HEK293 (cell line): ENCODE measurements around the gene FKRP.

Source experiments
- CTCF ChIA-PET: fragments of 350-600 bp; formaldehyde crosslinking; extraction: SDS; loops from one replicate; lab custom pipeline; 2021; ENCODE audit warnings: antibody characterized with exemption; lab: Yijun Ruan, JAX
- POLR2A ChIA-PET: fragments of 300-600 bp; formaldehyde crosslinking; extraction: SDS; loops from one replicate; lab custom pipeline; 2020; ENCODE audit warnings: antibody characterized with exemption, inconsistent platforms; lab: Yijun Ruan, JAX
- H3K27ac ChIP-seq: fragments of 200-500 bp; sonication (Bioruptor generic); 2 replicates; pipeline ENCODE4 v1.5.1; 2014; ENCODE audit warnings: low read depth, low read length, control low read depth, inconsistent platforms; ENCODE audit errors: extremely low read depth
- H3K36me3 ChIP-seq, 2 experiments: fragments of 200-500 bp in 1 of 2; sonication (Bioruptor generic) in 1 of 2; 1 replicate in 1 of 2; 2 replicates in 1 of 2; pipeline ENCODE4 v1.5.1; 2014 to 2017; ENCODE audit warnings: inconsistent platforms in 2 of 2, low read length in 2 of 2; ENCODE audit not compliant: control insufficient read depth in 2 of 2, insufficient read depth in 1 of 2
- H3K4me1 ChIP-seq: fragments of 200-500 bp; sonication (Bioruptor generic); 2 replicates; pipeline ENCODE4 v1.5.1; 2014; ENCODE audit warnings: mild to moderate bottlenecking, low read length, inconsistent platforms; ENCODE audit not compliant: control insufficient read depth, insufficient read depth
- H3K4me3 ChIP-seq: 2 replicates; pipeline ENCODE4 v1.5.1; 2011; ENCODE audit warnings: low read depth, mild to moderate bottlenecking, control low read depth, low read length, moderate library complexity
- H3K9me3 ChIP-seq: fragments of 200-500 bp; sonication (Bioruptor generic); 2 replicates; pipeline ENCODE4 v1.5.1; 2014; ENCODE audit warnings: low read depth, low read length, inconsistent platforms; ENCODE audit not compliant: control insufficient read depth, insufficient read depth
- BCL11B ChIP-seq: fragments of 450-650 bp; formaldehyde crosslinking; IDR thresholded peaks from 2 replicates; pipeline ENCODE4 v1.5.1; 2016; ENCODE audit warnings: low read depth, missing biosample characterization, missing genetic modification characterization
- GLIS1 ChIP-seq: fragments of 450-650 bp; formaldehyde crosslinking; IDR thresholded peaks from 2 replicates; pipeline ENCODE4 v1.5.1; 2016; ENCODE audit warnings: missing biosample characterization, missing genetic modification characterization
- SCRT1 ChIP-seq: fragments of 450-650 bp; formaldehyde crosslinking; IDR thresholded peaks from 2 replicates; pipeline ENCODE4 v1.5.1; 2016; ENCODE audit warnings: missing biosample characterization, missing genetic modification characterization, borderline replicate concordance
- SP7 ChIP-seq: fragments of 450-650 bp; formaldehyde crosslinking; IDR thresholded peaks from 2 replicates; pipeline ENCODE4 v1.5.1; 2016; ENCODE audit warnings: missing biosample characterization, missing genetic modification characterization
- ZFP37 ChIP-seq: fragments of 450-650 bp; formaldehyde crosslinking; IDR thresholded peaks from 2 replicates; pipeline ENCODE4 v1.5.1; 2016; ENCODE audit warnings: missing biosample characterization, missing genetic modification characterization
- ZNF2 ChIP-seq: fragments of 450-650 bp; formaldehyde crosslinking; IDR thresholded peaks from 2 replicates; pipeline ENCODE4 v1.5.1; 2016; ENCODE audit warnings: missing biosample characterization, missing genetic modification characterization
- ZNF311 ChIP-seq: fragments of 450-650 bp; formaldehyde crosslinking; IDR thresholded peaks from 2 replicates; pipeline ENCODE4 v1.5.1; 2017; ENCODE audit warnings: missing biosample characterization, missing genetic modification characterization, borderline replicate concordance
- ZNF335 ChIP-seq: fragments of 450-650 bp; formaldehyde crosslinking; conservative IDR thresholded peaks from 2 replicates; pipeline ENCODE4 v1.5.1; 2016; ENCODE audit warnings: missing biosample characterization, missing genetic modification characterization
- ZNF341 ChIP-seq: fragments of 450-650 bp; formaldehyde crosslinking; IDR thresholded peaks from 2 replicates; pipeline ENCODE4; 2016; ENCODE audit warnings: low read depth, missing biosample characterization, missing genetic modification characterization
- ZNF391 ChIP-seq: fragments of 450-650 bp; formaldehyde crosslinking; IDR thresholded peaks from 2 replicates; pipeline ENCODE4 v1.5.1; 2016; ENCODE audit warnings: low read depth, missing biosample characterization, missing genetic modification characterization, borderline replicate concordance
- ZNF501 ChIP-seq: fragments of 450-650 bp; formaldehyde crosslinking; IDR thresholded peaks from 2 replicates; pipeline ENCODE4 v1.5.1; 2016; ENCODE audit warnings: missing biosample characterization, missing genetic modification characterization
- ZNF629 ChIP-seq: fragments of 450-650 bp; formaldehyde crosslinking; IDR thresholded peaks from 2 replicates; pipeline ENCODE4 v1.5.1; 2017; ENCODE audit warnings: missing biosample characterization, missing genetic modification characterization
- ZNF660 ChIP-seq: fragments of 450-650 bp; IDR thresholded peaks from 2 replicates; pipeline ENCODE4 v1.5.1; 2018; ENCODE audit warnings: missing biosample characterization, mild to moderate bottlenecking, missing genetic modification characterization
- TF ChIP-seq, protein P1 (sequence below): fragments of 450-650 bp; formaldehyde crosslinking; IDR thresholded peaks from 2 replicates; pipeline ENCODE4 v1.5.1; 2016; ENCODE audit warnings: missing biosample characterization, missing genetic modification characterization
- TF ChIP-seq, protein P2 (sequence below): fragments of 450-650 bp; formaldehyde crosslinking; IDR thresholded peaks from 2 replicates; pipeline ENCODE4 v1.5.1; 2017; ENCODE audit warnings: missing biosample characterization, missing genetic modification characterization
- TF ChIP-seq, protein P3 (sequence below): fragments of 450-650 bp; formaldehyde crosslinking; IDR thresholded peaks from 2 replicates; pipeline ENCODE4 v1.5.1; 2017; ENCODE audit warnings: missing biosample characterization, missing genetic modification characterization
- TF ChIP-seq, protein P4 (sequence below): fragments of 450-650 bp; formaldehyde crosslinking; IDR thresholded peaks from 2 replicates; pipeline ENCODE4 v1.5.1; 2016; ENCODE audit warnings: missing biosample characterization, missing genetic modification characterization
- TF ChIP-seq, protein P5 (sequence below): fragments of 450-650 bp; formaldehyde crosslinking; IDR thresholded peaks from 2 replicates; pipeline ENCODE4 v1.5.1; 2016; ENCODE audit warnings: missing biosample characterization, missing genetic modification characterization
- TF ChIP-seq, protein P6 (sequence below): fragments of 450-650 bp; formaldehyde crosslinking; IDR thresholded peaks from 2 replicates; pipeline ENCODE4 v1.5.1; 2017; ENCODE audit warnings: missing biosample characterization, missing genetic modification characterization
- TF ChIP-seq, protein P7 (sequence below): sonication (generic); formaldehyde crosslinking; IDR thresholded peaks from 2 replicates; pipeline ENCODE4 v1.8.1; 2022; ENCODE audit warnings: mild to moderate bottlenecking, moderate library complexity, missing genetic modification reagents

FKRP gene

DNA sequence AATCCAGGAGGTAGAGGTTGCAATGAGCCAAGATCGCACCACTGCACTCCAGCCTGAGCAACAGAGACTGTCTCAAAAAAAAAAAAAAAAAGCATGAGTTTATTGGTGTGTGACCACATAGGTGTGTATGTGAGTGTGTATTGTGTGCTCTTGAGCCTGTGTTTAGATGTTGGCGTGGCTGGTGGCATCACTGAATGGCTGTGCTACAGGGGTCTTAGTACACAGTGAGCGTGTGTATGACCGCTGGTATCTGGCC, 40.1 kb downstream of the FKRP start (continued):
- TF ChIP-seq, protein P1, sequence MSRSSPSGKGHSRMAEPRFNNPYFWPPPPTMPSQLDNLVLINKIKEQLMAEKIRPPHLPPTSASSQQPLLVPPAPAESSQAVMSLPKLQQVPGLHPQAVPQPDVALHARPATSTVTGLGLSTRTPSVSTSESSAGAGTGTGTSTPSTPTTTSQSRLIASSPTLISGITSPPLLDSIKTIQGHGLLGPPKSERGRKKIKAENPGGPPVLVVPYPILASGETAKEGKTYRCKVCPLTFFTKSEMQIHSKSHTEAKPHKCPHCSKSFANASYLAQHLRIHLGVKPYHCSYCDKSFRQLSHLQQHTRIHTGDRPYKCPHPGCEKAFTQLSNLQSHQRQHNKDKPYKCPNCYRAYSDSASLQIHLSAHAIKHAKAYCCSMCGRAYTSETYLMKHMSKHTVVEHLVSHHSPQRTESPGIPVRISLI (tag by site-specific recombination), result peak; percentile 95
- TF ChIP-seq ZNF391, result no peak
- 0 out of 2 replicates have a peak, but pooled peaks have one; percentile 12 for TF ChIP-seq ZFP37 (tag by site-specific recombination)
- no peak for TF ChIP-seq ZNF311 (tag by site-specific recombination)
- TF ChIP-seq, protein P2, sequence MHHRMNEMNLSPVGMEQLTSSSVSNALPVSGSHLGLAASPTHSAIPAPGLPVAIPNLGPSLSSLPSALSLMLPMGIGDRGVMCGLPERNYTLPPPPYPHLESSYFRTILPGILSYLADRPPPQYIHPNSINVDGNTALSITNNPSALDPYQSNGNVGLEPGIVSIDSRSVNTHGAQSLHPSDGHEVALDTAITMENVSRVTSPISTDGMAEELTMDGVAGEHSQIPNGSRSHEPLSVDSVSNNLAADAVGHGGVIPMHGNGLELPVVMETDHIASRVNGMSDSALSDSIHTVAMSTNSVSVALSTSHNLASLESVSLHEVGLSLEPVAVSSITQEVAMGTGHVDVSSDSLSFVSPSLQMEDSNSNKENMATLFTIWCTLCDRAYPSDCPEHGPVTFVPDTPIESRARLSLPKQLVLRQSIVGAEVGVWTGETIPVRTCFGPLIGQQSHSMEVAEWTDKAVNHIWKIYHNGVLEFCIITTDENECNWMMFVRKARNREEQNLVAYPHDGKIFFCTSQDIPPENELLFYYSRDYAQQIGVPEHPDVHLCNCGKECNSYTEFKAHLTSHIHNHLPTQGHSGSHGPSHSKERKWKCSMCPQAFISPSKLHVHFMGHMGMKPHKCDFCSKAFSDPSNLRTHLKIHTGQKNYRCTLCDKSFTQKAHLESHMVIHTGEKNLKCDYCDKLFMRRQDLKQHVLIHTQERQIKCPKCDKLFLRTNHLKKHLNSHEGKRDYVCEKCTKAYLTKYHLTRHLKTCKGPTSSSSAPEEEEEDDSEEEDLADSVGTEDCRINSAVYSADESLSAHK (tag by site-specific recombination), result no peak
- TF ChIP-seq SP7 (tag by site-specific recombination), result no peak
- peak; percentile 42; the same call in 1 of the 2 replicates for TF ChIP-seq ZNF629
- TF ChIP-seq ZNF335 (tag by site-specific recombination), result no peak

DNA sequence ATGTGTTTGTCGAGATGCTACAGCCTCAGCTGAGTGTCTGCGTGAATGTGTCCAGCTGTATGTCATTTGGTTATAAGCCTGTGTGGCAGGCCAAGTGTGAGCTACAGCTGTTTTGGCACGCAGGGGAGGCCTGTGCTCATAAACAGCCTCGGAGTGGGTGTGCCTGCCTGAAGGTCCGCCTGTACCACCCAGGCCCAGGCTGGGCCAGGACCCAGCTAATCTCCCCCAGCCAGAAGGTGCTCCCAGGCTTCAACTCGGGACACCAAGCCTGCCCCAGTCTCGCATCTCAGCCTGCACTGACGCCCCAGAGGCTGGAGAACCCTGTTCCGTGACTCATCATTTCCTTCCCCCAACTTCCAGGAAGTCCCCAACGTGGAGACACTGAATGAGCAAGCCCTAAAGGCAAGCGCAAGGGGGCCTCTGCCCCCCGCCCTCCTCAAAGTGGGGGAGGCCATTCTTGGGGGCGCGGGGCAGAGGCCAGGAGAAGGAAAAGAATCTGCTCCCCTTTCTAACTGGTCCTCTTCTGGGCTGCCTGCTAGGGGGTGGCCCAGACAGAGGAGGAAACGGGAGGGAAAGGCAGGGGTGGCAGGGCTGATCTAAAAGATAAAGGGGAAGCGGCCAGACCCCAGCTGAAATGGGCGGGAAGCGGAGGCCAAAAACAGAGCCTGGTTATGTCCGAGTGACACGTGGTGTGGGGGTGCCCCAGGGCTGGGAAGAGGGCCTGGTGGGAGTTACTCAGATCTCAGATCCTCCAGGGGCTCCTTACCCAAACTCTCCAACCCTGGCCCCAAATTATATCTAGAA, 40.6 kb downstream of the FKRP start:
- peaks cover 32 to 46% of the 10 kb centered on the region in 2 experiments for H3K36me3 ChIP-seq
- ChIA-PET POLR2A (interaction anchor here (1.1 to 3.7 kb wide), 15 partner anchors 9 to 327 kb away, joined by 3 to 50 read pairs (median 10); partner anchors contain the start of genes AP2S1, CALM3 and ZC3H4), CTCF (interaction anchor here (0.6 to 4.5 kb wide), 5 partner anchors 14 to 261 kb away, joined by 3 to 26 read pairs (median 5); no protein-coding TSS in a partner anchor)
- H3K27ac ChIP-seq, result peak overlapping the region; percentile 96
- peaks cover 20% of the 10 kb centered on the region for H3K4me1 ChIP-seq
- peak overlapping the region; percentile 57 for H3K4me3 ChIP-seq
- H3K9me3 ChIP-seq, result no peaks in the 10 kb centered on the region
- TF ChIP-seq ZNF341, result peak; percentile 60
- TF ChIP-seq, protein P3, sequence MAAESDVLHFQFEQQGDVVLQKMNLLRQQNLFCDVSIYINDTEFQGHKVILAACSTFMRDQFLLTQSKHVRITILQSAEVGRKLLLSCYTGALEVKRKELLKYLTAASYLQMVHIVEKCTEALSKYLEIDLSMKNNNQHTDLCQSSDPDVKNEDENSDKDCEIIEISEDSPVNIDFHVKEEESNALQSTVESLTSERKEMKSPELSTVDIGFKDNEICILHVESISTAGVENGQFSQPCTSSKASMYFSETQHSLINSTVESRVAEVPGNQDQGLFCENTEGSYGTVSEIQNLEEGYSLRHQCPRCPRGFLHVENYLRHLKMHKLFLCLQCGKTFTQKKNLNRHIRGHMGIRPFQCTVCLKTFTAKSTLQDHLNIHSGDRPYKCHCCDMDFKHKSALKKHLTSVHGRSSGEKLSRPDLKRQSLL (tag by site-specific recombination), result peak; percentile 37; the same call in 1 of the 2 replicates
- no peak for TF ChIP-seq ZNF2 (tag by site-specific recombination)
- 0 out of 2 replicates have a peak, but pooled peaks have one; percentile 15 for TF ChIP-seq BCL11B
- TF ChIP-seq, protein P4, sequence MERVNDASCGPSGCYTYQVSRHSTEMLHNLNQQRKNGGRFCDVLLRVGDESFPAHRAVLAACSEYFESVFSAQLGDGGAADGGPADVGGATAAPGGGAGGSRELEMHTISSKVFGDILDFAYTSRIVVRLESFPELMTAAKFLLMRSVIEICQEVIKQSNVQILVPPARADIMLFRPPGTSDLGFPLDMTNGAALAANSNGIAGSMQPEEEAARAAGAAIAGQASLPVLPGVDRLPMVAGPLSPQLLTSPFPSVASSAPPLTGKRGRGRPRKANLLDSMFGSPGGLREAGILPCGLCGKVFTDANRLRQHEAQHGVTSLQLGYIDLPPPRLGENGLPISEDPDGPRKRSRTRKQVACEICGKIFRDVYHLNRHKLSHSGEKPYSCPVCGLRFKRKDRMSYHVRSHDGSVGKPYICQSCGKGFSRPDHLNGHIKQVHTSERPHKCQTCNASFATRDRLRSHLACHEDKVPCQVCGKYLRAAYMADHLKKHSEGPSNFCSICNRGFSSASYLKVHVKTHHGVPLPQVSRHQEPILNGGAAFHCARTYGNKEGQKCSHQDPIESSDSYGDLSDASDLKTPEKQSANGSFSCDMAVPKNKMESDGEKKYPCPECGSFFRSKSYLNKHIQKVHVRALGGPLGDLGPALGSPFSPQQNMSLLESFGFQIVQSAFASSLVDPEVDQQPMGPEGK (tag by site-specific recombination), result peak; percentile 99
- TF ChIP-seq SCRT1 (tag by site-specific recombination), result no peak
- TF ChIP-seq, protein P5, sequence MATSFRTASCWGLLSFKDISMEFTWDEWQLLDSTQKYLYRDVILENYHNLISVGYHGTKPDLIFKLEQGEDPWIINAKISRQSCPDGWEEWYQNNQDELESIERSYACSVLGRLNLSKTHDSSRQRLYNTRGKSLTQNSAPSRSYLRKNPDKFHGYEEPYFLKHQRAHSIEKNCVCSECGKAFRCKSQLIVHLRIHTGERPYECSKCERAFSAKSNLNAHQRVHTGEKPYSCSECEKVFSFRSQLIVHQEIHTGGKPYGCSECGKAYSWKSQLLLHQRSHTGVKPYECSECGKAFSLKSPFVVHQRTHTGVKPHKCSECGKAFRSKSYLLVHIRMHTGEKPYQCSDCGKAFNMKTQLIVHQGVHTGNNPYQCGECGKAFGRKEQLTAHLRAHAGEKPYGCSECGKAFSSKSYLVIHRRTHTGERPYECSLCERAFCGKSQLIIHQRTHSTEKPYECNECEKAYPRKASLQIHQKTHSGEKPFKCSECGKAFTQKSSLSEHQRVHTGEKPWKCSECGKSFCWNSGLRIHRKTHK (tag by site-specific recombination), result no peak
- TF ChIP-seq, protein P2 (tag by site-specific recombination), result peak; percentile 29; the same call in 1 of the 2 replicates
- TF ChIP-seq ZNF660 (tag by site-specific recombination), result peak; percentile 84
- TF ChIP-seq ZNF501 (tag by site-specific recombination), result 0 out of 2 replicates have a peak, but pooled peaks have one; percentile 58
- peak; percentile 93 for TF ChIP-seq GLIS1 (tag by site-specific recombination)
- TF ChIP-seq, protein P6, sequence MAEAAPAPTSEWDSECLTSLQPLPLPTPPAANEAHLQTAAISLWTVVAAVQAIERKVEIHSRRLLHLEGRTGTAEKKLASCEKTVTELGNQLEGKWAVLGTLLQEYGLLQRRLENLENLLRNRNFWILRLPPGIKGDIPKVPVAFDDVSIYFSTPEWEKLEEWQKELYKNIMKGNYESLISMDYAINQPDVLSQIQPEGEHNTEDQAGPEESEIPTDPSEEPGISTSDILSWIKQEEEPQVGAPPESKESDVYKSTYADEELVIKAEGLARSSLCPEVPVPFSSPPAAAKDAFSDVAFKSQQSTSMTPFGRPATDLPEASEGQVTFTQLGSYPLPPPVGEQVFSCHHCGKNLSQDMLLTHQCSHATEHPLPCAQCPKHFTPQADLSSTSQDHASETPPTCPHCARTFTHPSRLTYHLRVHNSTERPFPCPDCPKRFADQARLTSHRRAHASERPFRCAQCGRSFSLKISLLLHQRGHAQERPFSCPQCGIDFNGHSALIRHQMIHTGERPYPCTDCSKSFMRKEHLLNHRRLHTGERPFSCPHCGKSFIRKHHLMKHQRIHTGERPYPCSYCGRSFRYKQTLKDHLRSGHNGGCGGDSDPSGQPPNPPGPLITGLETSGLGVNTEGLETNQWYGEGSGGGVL (tag by site-specific recombination), result peak; percentile 82
- TF ChIP-seq, protein P7, sequence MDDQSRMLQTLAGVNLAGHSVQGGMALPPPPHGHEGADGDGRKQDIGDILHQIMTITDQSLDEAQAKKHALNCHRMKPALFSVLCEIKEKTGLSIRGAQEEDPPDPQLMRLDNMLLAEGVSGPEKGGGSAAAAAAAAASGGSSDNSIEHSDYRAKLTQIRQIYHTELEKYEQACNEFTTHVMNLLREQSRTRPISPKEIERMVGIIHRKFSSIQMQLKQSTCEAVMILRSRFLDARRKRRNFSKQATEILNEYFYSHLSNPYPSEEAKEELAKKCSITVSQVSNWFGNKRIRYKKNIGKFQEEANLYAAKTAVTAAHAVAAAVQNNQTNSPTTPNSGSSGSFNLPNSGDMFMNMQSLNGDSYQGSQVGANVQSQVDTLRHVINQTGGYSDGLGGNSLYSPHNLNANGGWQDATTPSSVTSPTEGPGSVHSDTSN (CRISPR knock-in tag), result peak; percentile 41; the same call in 1 of the 2 replicates
